ENCODE data around the gene OTOGL.
"Not testable (repeated sequence)": the region's sequence is repeated elsewhere in the genome, so short reads cannot be mapped to it uniquely, and the experiment has no call there.

Gene OTOGL

DNA sequence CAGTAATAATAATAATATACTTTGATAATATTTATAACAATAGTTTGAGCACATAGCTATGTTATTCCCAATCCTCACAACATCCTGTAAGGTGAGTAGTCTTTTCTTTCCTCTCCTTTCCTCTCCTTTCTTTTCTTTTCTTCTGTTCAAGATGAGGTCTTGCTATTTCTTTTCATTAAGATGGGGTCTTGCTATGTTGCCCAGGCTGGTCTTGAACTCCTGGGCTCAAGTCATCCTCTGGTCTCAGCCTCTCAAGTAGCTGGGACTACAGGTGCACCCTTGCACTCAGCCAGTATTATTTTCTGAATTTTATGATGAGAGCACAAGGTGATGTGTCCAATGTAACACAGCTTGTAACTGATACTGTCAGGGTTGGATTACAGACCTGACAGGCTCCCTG is 134.6 kb downstream of the OTOGL start:
- TF ChIP-seq, protein P1, sequence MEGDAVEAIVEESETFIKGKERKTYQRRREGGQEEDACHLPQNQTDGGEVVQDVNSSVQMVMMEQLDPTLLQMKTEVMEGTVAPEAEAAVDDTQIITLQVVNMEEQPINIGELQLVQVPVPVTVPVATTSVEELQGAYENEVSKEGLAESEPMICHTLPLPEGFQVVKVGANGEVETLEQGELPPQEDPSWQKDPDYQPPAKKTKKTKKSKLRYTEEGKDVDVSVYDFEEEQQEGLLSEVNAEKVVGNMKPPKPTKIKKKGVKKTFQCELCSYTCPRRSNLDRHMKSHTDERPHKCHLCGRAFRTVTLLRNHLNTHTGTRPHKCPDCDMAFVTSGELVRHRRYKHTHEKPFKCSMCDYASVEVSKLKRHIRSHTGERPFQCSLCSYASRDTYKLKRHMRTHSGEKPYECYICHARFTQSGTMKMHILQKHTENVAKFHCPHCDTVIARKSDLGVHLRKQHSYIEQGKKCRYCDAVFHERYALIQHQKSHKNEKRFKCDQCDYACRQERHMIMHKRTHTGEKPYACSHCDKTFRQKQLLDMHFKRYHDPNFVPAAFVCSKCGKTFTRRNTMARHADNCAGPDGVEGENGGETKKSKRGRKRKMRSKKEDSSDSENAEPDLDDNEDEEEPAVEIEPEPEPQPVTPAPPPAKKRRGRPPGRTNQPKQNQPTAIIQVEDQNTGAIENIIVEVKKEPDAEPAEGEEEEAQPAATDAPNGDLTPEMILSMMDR (IDR thresholded peaks at IDR 0.05; ENCODE audit: insufficient read depth, low read length, poor library complexity, severe bottlenecking), result no peak
- no peaks in the 10 kb centered on the region for H3K36me3 ChIP-seq (ENCODE audit: control insufficient read depth, insufficient read depth, low read length)

DNA sequence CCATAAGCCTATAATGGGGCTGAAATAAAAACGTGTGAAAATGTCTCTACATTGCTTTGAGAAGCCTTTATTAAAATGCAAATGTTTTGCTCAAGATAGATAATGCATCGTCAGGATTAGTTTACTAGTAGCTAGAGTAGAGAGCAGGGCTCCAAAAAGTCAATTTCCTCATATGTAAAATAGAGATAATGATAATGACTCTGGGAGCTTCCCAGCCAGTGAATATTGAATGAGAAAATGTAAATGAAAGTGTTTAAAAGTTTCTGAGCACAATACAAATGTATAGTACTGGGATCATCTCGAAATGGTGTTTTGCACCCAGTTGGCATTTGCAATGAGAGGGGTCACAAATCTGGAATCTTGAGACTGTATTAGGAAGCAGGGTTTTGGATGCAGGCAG is 135.3 kb downstream of the OTOGL start:
- TF ChIP-seq, protein P1 (IDR thresholded peaks at IDR 0.05; ENCODE audit: insufficient read depth, low read length, poor library complexity, severe bottlenecking), result no peak
- Histone ChIP-seq H3K36me3 (ENCODE audit: control insufficient read depth, insufficient read depth, low read length) (no peaks in the 10 kb centered on the region), H3K4me3 (replicated peaks; ENCODE audit: low read depth, low read length) (no peak overlapping the region), H3K27me3 (replicated peaks; ENCODE audit: control insufficient read depth, insufficient read depth, low read length) (no peaks in the 10 kb centered on the region)
- no peak for DNase-seq (ENCODE audit: extremely low read depth, insufficient read length)

More for the DNA sequence above, 134.6 kb downstream of the OTOGL start:
- Histone ChIP-seq H3K27me3 (replicated peaks; ENCODE audit: control insufficient read depth, insufficient read depth, low read length) (no peaks in the 10 kb centered on the region), H3K4me3 (replicated peaks; ENCODE audit: low read depth, low read length) (no peak overlapping the region)
- DNase-seq (ENCODE audit: extremely low read depth, insufficient read length), result no peak

DNA sequence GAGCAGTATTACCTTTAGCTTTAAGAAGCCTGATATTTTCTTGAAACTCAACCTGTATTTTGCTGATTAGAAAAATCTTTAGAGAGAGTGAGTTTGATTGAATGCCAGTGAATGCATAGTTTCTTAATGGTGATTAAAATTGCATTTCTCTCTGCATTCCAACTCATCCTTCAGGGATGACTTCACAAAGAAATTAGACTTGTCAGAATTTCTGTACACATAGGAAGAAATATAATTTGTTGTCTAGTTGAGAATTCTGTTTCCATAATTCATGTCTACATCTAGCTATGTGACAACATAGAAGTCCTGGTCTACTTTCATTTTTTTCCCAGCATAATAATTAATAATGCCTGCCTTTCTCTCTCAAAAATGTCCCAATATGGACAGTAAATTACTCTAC is 136.6 kb downstream of the OTOGL start:
- TF ChIP-seq, protein P1 (IDR thresholded peaks at IDR 0.05; ENCODE audit: insufficient read depth, low read length, poor library complexity, severe bottlenecking), result no peak

DNA sequence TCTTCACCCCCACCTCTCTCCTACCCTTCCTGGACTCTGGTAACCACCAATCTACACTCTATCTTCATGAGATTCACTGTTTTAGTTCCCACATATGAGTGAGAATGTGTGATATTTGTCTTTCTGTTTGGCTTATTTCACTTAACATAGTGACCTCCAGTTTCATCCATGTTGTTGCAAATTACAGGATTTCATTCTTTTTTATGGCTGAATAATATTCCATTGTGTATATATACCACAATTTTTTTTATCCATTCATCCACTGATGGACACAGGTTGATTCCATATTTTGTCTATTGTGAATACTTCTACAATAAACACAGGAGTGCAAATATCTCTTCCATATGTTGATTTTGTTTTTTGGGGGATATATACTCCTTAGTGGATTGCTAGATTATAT is 140.5 kb downstream of the OTOGL start:
- DNase-seq (ENCODE audit: extremely low read depth, insufficient read length), result no peak
- Histone ChIP-seq H3K27me3 (replicated peaks; ENCODE audit: control insufficient read depth, insufficient read depth, low read length) (no peaks in the 10 kb centered on the region), H3K36me3 (ENCODE audit: control insufficient read depth, insufficient read depth, low read length) (no peaks in the 10 kb centered on the region), H3K4me3 (replicated peaks; ENCODE audit: low read depth, low read length) (no peak overlapping the region)
- TF ChIP-seq, protein P1 (IDR thresholded peaks at IDR 0.05; ENCODE audit: insufficient read depth, low read length, poor library complexity, severe bottlenecking), result no peak

More for the DNA sequence above, 136.6 kb downstream of the OTOGL start:
- no peaks in the 10 kb centered on the region for H3K27me3 ChIP-seq (replicated peaks; ENCODE audit: control insufficient read depth, insufficient read depth, low read length)
- H3K4me3 ChIP-seq (replicated peaks; ENCODE audit: low read depth, low read length), result no peak overlapping the region
- no peaks in the 10 kb centered on the region for H3K36me3 ChIP-seq (ENCODE audit: control insufficient read depth, insufficient read depth, low read length)
- DNase-seq (ENCODE audit: extremely low read depth, insufficient read length), result no peak

DNA sequence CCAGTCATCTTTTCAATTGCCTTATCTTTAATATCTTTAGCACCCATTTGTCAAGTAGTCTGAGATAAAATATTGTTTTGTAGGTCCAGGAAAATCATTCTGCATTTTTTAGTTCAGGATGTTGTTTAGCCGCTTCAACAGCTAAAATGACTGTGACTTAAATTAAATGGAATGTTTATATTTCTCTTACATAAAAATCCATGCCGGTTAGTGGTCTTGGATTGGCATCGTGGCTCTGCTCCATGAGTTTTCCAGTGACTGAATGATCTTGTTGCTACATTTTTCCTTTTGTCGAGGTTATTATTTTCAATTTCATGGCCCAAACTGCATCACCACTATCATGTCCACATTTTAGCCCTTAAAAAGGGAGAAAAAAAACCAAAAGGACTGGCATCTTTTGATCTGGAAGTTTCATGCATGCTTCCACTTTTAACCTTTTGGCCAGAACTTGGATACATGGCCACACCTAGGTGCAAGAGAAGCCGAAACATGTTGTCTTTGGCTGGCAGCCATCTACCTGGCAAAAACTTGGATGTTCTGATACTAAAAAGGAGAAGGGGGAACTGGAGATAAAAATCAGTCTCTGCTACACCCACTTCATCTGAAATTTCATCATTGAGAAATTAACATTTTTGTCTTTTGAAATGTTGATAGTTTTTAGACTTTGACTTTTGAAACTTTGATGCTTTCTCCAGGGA is 142.4 kb downstream of the OTOGL start:
- no peak overlapping the region for H3K4me3 ChIP-seq (replicated peaks; ENCODE audit: low read depth, low read length)
- no peaks in the 10 kb centered on the region for H3K36me3 ChIP-seq (ENCODE audit: control insufficient read depth, insufficient read depth, low read length)
- TF ChIP-seq, protein P1 (IDR thresholded peaks at IDR 0.05; ENCODE audit: insufficient read depth, low read length, poor library complexity, severe bottlenecking), result no peak
- no peak for DNase-seq (ENCODE audit: extremely low read depth, insufficient read length)
- no peaks in the 10 kb centered on the region for H3K27me3 ChIP-seq (replicated peaks; ENCODE audit: control insufficient read depth, insufficient read depth, low read length)

DNA sequence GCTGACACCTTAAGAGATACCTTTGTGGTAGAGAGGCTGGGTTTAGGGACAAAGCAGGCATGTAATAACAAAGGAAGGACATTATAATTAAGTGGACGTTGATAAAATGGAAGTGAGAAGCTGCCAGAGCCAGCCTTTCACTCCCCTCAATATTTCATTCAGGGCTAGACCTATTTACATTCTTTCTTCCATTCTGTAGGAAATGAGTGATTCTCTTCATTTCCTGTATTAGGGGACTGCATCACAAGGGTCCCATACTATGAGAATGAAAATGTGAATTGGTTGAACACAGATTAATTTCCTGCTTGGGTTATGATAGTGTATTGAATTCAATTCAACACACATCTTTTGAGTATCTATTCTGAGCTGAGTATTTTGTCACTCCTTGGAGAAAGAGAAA is 143.0 kb downstream of the OTOGL start:
- H3K27me3 ChIP-seq (replicated peaks; ENCODE audit: control insufficient read depth, insufficient read depth, low read length), result no peaks in the 10 kb centered on the region
- TF ChIP-seq, protein P1 (IDR thresholded peaks at IDR 0.05; ENCODE audit: insufficient read depth, low read length, poor library complexity, severe bottlenecking), result no peak
- no peak for DNase-seq (ENCODE audit: extremely low read depth, insufficient read length)
- no peaks in the 10 kb centered on the region for H3K36me3 ChIP-seq (ENCODE audit: control insufficient read depth, insufficient read depth, low read length)
- no peak overlapping the region for H3K4me3 ChIP-seq (replicated peaks; ENCODE audit: low read depth, low read length)

DNA sequence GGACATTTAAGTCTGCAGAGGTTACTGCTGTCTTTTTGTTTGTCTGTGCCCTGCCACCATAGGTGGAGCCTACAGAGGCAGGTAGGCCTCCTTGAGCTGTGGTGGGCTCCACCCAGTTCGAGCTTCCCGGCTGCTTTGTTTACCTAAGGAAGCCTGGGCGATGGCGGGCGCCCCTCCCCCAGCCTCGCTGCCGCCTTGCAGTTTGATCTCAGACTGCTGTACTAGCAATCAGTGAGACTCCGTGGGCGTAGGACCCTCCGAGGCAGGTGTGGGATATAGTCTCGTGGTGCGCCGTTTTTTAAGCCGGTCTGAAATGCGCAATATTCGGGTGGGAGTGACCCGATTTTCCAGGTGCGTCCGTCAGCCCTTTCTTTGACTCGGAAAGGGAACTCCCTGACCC is 150.2 kb downstream of the OTOGL start:
- not testable (repeated sequence) for H3K4me3 ChIP-seq (replicated peaks; ENCODE audit: low read depth, low read length); H3K27me3 ChIP-seq (replicated peaks; ENCODE audit: control insufficient read depth, insufficient read depth, low read length); H3K36me3 ChIP-seq (ENCODE audit: control insufficient read depth, insufficient read depth, low read length); DNase-seq (ENCODE audit: extremely low read depth, insufficient read length)

Measured in GM06990 (cell line).